Nephron (organoid): Measurements from ENCODE around the gene TMEM38A.
"Not testable (repeated sequence)": the region's sequence is repeated elsewhere in the genome, so short reads cannot be mapped to it uniquely, and the experiment has no call there.

Source experiments
- H3K27ac Mint-ChIP-seq, 3 experiments: 2 replicates each; pipeline ENCODE4 v1.8.0; 2020; ENCODE audit warnings: mixed read lengths in 3 of 3, mild to moderate bottlenecking in 2 of 3, moderate library complexity in 1 of 3
- H3K27me3 Mint-ChIP-seq: 2 replicates; pipeline ENCODE4 v1.8.0; 2021; ENCODE audit warnings: low read depth, mild to moderate bottlenecking, moderate library complexity, mixed read lengths
- H3K36me3 Mint-ChIP-seq: 2 replicates; pipeline ENCODE4 v1.8.0; 2020; ENCODE audit warnings: low read depth, mixed read lengths
- H3K4me1 Mint-ChIP-seq: 2 replicates; pipeline ENCODE4 v1.8.0; 2020; ENCODE audit warnings: mixed read lengths
- H3K4me3 Mint-ChIP-seq, 3 experiments: 2 replicates each; pipeline ENCODE4 v1.8.0; 2020; ENCODE audit warnings: mild to moderate bottlenecking in 3 of 3, mixed read lengths in 3 of 3, moderate library complexity in 2 of 3
- H3K9me3 Mint-ChIP-seq: 2 replicates; pipeline ENCODE4 v1.8.0; 2020; ENCODE audit warnings: mixed read lengths
- TF ChIP-seq, protein P1 (sequence below), 3 experiments: fragments of 200-600 bp; sonication (generic); IDR thresholded peaks; one replicate each; pipeline ENCODE4 v1.5.0; 2021; ENCODE audit warnings: antibody characterized with exemption in 3 of 3; ENCODE audit not compliant: unreplicated experiment in 3 of 3

Gene TMEM38A

GRCh38 chr19:16659832-16660708, 869 bp upstream of the TMEM38A start, which contains the start of gene SMIM7:
SMIM7 (minus strand) TSS chr19:16660144; CDS start chr19:16660110, 34 bp downstream.
- peak within 1 kb of the TSS; percentile 99 for H3K27ac Mint-ChIP-seq
- TF ChIP-seq, protein P1, sequence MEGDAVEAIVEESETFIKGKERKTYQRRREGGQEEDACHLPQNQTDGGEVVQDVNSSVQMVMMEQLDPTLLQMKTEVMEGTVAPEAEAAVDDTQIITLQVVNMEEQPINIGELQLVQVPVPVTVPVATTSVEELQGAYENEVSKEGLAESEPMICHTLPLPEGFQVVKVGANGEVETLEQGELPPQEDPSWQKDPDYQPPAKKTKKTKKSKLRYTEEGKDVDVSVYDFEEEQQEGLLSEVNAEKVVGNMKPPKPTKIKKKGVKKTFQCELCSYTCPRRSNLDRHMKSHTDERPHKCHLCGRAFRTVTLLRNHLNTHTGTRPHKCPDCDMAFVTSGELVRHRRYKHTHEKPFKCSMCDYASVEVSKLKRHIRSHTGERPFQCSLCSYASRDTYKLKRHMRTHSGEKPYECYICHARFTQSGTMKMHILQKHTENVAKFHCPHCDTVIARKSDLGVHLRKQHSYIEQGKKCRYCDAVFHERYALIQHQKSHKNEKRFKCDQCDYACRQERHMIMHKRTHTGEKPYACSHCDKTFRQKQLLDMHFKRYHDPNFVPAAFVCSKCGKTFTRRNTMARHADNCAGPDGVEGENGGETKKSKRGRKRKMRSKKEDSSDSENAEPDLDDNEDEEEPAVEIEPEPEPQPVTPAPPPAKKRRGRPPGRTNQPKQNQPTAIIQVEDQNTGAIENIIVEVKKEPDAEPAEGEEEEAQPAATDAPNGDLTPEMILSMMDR (IDR thresholded peaks at IDR 0.05; ENCODE audit: unreplicated experiment in 3 of 3): no peak
- peak within 1 kb of the TSS; percentile 98 to 99 (median 99) for H3K4me3 Mint-ChIP-seq
- H3K36me3 Mint-ChIP-seq: peaks cover 25% of the 10 kb centered on the region
- no peaks in the 10 kb centered on the region for H3K9me3 Mint-ChIP-seq
- H3K4me1 Mint-ChIP-seq: peaks cover 32% of the 10 kb centered on the region
- no peaks in the 10 kb centered on the region for H3K27me3 Mint-ChIP-seq

DNA sequence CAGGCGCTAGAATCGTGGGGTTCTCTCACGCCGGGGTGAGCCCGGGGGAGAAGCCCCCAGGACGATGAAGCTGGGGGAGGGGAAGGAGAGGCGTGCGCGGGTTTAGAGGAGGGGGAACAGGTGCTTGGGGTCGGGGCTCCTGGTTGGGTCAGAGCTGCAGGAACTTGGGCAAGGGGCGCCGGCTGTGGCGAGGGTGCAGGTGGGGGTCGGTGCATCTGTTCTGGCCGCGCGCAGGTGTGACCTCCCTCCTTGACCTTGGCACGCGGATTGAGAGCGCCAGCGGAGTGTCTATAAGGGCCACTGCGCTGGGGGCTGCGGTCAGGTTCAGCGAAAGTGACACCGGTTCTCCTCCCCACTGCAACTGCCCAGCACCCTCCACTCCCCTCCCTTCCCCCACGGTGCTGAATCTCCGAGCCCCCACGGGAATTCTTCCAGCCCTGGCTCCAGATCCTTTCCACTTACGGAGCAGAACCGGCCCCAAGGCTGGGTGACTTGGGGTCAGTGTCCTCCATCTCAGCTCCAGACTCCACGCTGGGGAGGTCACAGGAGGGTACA, 618 bp downstream of the TMEM38A start:
- H3K36me3 Mint-ChIP-seq: peaks cover 16% of the 10 kb centered on the region
- H3K27me3 Mint-ChIP-seq: no peaks in the 10 kb centered on the region
- H3K4me1 Mint-ChIP-seq: peaks cover 32% of the 10 kb centered on the region

DNA sequence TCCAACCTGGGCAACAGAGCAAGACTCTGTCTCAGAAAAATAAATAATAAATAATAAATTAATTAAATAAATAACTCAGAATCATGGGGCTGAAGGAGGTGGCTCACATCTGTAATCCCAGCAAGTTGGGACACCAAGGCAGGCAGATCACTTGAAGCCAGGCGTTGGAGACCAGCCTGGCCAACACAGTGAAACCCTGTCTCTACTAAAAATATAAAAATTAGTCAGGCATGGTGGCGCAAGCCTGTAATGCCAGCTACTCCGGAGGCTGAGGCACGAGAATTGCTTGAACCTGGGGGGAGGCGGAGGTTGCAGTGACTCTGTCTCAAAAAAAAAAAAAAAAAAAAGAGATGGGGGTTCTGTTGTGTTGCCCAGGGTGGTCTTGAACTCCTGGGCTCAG, 7.2 kb downstream of the TMEM38A start:
- no peaks in the 10 kb centered on the region for H3K9me3 Mint-ChIP-seq
- no peaks in the 10 kb centered on the region for H3K36me3 Mint-ChIP-seq
- no peak overlapping the region for H3K4me3 Mint-ChIP-seq
- H3K27ac Mint-ChIP-seq: no peak overlapping the region
- no peaks in the 10 kb centered on the region for H3K27me3 Mint-ChIP-seq
- peaks cover 13% of the 10 kb centered on the region for H3K4me1 Mint-ChIP-seq
- TF ChIP-seq, protein P1 (IDR thresholded peaks at IDR 0.05; ENCODE audit: unreplicated experiment in 3 of 3): no peak

More for the DNA sequence above, 618 bp downstream of the TMEM38A start:
- Mint-ChIP-seq H3K4me3 (peak overlapping the region; percentile 81 to 90 (median 87)), H3K27ac (peak overlapping the region; percentile 37 to 80 (median 61)), H3K9me3 (no peaks in the 10 kb centered on the region)
- TF ChIP-seq, protein P1 (IDR thresholded peaks at IDR 0.05; ENCODE audit: unreplicated experiment in 3 of 3): no peak

- peaks cover 12% of the 10 kb centered on the region for H3K4me1 Mint-ChIP-seq
- not testable (repeated sequence) for H3K4me3 Mint-ChIP-seq, H3K36me3 Mint-ChIP-seq, H3K9me3 Mint-ChIP-seq, H3K27ac Mint-ChIP-seq, H3K27me3 Mint-ChIP-seq
These were observed 7.8 kb downstream of the TMEM38A start for GRCh38 chr19:16668702-16669101.

DNA sequence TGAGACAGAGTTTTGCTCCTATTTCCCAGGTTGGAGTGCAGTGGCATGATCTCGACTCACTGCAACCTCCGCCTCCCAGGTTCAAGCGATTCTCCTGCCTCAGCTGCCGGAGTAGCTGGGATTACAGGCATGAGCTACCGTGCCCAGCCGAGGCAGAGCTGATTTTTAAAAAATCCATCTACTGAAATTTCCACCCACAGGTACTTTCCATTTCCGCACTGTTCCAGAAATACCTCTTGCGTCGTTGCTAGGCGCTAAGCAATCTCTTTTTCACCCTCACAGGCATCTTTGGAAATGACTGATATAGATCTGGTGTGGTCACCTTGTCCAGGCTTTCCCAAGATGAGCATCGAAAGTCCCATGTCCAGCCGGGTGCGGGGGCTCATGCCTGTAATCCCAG, 9.4 kb downstream of the TMEM38A start:
- H3K27me3 Mint-ChIP-seq: no peaks in the 10 kb centered on the region
- no peaks in the 10 kb centered on the region for H3K9me3 Mint-ChIP-seq

DNA sequence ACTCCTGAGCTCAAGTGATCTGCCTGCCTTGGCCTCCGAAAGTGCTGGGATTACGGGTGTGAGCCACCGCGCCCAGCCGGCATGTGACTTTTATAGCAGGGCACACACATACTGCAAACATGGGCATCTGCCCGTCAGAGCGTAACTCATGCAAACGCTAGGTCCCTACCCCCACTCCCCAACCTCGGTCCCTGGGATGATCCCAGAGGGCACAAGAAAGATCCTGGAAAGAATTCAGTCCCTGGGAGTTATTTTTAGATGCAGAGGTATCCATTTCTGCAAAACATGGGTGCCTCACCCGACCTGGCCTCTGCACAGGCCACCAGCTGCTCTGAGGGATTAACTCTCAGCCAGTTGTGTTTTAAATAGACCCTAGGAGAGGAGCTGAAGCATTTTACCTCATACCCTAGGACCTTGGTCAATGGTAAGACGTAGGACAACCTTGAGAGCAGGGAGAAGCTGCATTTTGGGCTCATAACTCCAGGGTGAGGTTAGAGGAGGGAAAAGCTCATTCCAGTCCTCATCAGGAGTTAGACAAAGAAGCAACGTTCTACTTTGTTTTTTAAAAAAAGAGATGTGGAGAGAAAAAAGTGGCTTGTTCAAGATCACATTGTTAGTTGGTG, 10.8 kb downstream of the TMEM38A start:
- TF ChIP-seq, protein P1 (IDR thresholded peaks at IDR 0.05; ENCODE audit: unreplicated experiment in 3 of 3): no peak

More for the DNA sequence above, 9.4 kb downstream of the TMEM38A start:
- no peak overlapping the region for H3K4me3 Mint-ChIP-seq
- TF ChIP-seq, protein P1 (IDR thresholded peaks at IDR 0.05; ENCODE audit: unreplicated experiment in 3 of 3): no peak
- peaks cover 8% of the 10 kb centered on the region for H3K4me1 Mint-ChIP-seq
- no peak overlapping the region for H3K27ac Mint-ChIP-seq
- no peaks in the 10 kb centered on the region for H3K36me3 Mint-ChIP-seq

More for the DNA sequence above, 10.8 kb downstream of the TMEM38A start:
- H3K4me1 Mint-ChIP-seq: peaks cover 8% of the 10 kb centered on the region
- H3K36me3 Mint-ChIP-seq: peaks cover 3% of the 10 kb centered on the region
- H3K27ac Mint-ChIP-seq: peak overlapping the region; percentile 59 to 78 (median 77)
- H3K4me3 Mint-ChIP-seq: peak overlapping the region in 2 of 3 experiments; percentile 77 to 80
- H3K27me3 Mint-ChIP-seq: no peaks in the 10 kb centered on the region
- no peaks in the 10 kb centered on the region for H3K9me3 Mint-ChIP-seq
